ENCODE measurements around the gene CCSER1.

Gene CCSER1

DNA sequence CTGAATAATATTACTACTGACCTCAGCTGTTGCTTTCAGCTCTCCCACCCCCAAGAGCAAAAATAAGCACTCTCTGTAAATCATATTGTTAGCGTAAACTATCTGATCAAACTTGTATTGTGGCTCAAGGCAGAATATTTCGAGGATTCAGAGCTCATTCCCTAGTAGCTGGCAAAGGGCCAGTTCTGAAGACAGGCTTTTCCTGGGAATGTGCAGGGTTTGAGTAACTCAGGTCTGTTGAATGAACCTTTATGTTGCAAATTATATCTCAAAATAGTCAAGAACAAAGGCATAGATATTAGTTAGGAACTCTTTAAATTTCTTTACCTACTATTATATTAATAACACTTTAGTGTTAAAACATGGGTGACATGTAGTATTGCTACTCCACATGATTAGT is 454.9 kb downstream of the CCSER1 start:
- no peak overlapping the region for H3K4me3 ChIP-seq (ENCODE audit: low read depth, low read length)
- TF ChIP-seq, protein P1, sequence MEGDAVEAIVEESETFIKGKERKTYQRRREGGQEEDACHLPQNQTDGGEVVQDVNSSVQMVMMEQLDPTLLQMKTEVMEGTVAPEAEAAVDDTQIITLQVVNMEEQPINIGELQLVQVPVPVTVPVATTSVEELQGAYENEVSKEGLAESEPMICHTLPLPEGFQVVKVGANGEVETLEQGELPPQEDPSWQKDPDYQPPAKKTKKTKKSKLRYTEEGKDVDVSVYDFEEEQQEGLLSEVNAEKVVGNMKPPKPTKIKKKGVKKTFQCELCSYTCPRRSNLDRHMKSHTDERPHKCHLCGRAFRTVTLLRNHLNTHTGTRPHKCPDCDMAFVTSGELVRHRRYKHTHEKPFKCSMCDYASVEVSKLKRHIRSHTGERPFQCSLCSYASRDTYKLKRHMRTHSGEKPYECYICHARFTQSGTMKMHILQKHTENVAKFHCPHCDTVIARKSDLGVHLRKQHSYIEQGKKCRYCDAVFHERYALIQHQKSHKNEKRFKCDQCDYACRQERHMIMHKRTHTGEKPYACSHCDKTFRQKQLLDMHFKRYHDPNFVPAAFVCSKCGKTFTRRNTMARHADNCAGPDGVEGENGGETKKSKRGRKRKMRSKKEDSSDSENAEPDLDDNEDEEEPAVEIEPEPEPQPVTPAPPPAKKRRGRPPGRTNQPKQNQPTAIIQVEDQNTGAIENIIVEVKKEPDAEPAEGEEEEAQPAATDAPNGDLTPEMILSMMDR (IDR thresholded peaks at IDR 0.05; ENCODE audit: borderline replicate concordance, insufficient read depth, low read depth, low read length), result no peak

DNA sequence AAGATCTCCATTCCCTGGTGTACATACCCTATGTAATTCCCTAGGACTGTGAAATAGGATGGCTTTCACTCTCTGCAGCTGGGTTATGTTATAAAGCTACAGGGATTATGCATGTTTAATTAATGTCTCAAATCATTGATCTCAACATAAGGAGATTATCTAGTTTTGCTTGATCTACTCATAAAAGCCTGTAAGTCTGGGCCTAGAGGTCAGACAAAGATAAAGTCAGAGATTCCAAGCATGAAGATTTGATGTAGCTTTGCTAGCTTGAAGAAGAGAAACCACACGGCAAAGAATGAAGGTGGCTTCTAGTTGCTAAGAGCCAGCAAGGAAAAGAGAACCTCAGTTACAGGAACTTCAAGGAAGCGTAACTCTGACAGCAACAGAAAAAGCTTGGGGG is 456.9 kb downstream of the CCSER1 start:
- TF ChIP-seq, protein P1 (IDR thresholded peaks at IDR 0.05; ENCODE audit: borderline replicate concordance, insufficient read depth, low read depth, low read length), result no peak
- H3K4me3 ChIP-seq (ENCODE audit: low read depth, low read length), result no peak overlapping the region

DNA sequence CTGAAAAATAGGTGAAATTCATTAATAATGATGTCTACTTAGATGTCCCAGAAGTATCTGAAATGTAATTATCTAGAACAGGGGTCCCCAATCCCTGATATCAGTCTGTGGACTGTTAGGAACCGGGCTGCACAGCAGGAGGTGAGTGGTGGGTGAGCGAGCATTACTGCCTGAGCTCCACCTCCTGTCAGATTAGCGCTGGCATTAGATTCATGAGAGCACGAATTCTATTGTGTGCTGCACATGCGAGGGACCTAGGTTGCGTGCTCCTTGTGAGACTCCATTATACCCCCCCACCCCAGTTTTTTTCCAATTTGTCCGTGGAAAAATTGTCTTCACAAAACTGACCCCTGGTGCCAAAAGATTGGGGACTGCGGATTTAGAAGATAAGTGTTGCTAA is 458.8 kb downstream of the CCSER1 start:
- TF ChIP-seq, protein P1 (IDR thresholded peaks at IDR 0.05; ENCODE audit: borderline replicate concordance, insufficient read depth, low read depth, low read length), result no peak
- no peak overlapping the region for H3K4me3 ChIP-seq (ENCODE audit: low read depth, low read length)

DNA sequence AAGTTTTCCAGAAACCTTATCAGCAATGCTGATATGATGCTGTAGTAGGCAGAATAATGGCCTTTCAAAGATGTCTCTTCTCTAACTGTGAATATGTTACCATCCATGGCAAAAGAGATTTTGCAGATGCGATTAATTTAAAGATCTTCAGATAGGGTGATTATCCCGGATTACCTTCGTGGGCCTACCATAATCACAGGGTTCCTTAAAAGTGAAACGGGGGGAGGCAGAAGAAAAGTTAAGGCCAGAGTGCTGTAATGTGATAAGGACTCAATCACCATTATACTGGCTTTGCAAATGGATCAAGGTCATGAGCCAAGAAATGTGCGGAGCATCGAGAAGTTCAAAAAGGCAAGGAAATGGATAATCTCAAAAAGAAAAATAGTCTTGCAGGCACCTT is 459.6 kb downstream of the CCSER1 start:
- no peak overlapping the region for H3K4me3 ChIP-seq (ENCODE audit: low read depth, low read length)
- TF ChIP-seq, protein P1 (IDR thresholded peaks at IDR 0.05; ENCODE audit: borderline replicate concordance, insufficient read depth, low read depth, low read length), result no peak

DNA sequence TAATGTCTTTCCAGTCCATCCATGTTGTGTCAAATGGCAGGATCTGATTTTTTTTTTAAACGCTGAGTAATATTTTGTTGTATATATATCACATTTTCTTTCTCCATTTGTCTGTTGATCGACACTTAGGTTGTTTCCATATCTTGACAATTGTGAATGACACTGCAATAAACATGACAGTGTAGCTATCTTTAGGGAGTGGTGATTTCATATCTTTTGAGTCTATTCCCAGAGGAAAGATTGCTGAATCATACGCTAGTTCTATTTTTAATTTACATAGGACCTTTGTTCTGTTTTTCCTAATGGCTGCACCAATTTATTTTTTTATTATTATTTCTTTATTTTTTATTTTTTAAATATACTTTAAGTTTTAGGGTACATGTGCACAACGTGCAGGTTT is 470.7 kb downstream of the CCSER1 start:
- H3K4me3 ChIP-seq (ENCODE audit: low read depth, low read length), result no peak overlapping the region
- TF ChIP-seq, protein P1 (IDR thresholded peaks at IDR 0.05; ENCODE audit: borderline replicate concordance, insufficient read depth, low read depth, low read length), result no peak

DNA sequence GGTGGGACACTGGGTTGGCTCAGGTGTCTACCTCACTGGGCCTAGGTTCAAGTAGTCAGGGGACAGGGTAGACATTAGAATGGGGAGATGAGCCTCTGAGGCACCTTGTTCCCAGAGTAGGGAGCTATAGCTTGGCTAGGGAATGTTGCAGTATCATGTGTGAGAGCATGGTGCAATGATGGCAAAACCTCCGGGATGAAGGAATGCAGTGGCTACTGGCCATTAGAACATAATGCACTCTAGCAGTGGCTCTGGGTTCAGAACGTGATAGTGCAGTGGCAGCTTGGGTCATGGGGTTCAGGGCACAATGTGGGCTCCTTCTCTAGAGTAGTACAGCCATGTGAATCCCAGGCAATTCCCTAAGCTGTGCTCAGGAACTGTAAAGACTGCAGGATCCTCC is 471.5 kb downstream of the CCSER1 start:
- H3K4me3 ChIP-seq (ENCODE audit: low read depth, low read length), result no peak overlapping the region
- TF ChIP-seq, protein P1 (IDR thresholded peaks at IDR 0.05; ENCODE audit: borderline replicate concordance, insufficient read depth, low read depth, low read length), result no peak

DNA sequence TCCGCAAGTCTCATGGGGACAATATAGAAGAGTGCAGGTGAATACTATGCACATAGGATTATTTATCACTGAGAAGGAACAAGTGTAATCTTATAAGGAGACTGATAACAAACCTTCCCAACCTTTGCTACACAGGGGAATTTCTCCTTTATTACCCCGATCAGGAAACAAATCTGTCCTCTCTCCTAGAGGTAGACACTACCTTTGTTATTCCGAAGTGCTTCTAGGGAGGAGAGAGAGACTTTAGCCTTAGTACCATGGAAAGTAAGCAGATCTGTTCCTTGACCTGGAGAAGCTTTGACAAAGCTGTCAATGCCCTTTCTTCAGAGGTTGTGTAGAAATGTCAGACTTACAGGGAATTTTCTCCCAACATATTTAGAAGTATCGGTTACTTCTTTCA is 475.5 kb downstream of the CCSER1 start:
- H3K4me3 ChIP-seq (ENCODE audit: low read depth, low read length), result no peak overlapping the region
- TF ChIP-seq, protein P1 (IDR thresholded peaks at IDR 0.05; ENCODE audit: borderline replicate concordance, insufficient read depth, low read depth, low read length), result no peak

All from GM12875 (cell line).